Stimulated activated naive CD4-positive, alpha-beta T cell treated with Interleukin-2 at 50 U/mL for 16 hours (primary cell): ENCODE data around the gene LDB2.
"Not testable (repeated sequence)": the region's sequence is repeated elsewhere in the genome, so short reads cannot be mapped to it uniquely, and the experiment has no call there.

Experiments used
- DNase-seq: peaks from one replicate; lab custom pipeline; 2025; lab: John Stamatoyannopoulos, UW

LDB2 gene

DNA sequence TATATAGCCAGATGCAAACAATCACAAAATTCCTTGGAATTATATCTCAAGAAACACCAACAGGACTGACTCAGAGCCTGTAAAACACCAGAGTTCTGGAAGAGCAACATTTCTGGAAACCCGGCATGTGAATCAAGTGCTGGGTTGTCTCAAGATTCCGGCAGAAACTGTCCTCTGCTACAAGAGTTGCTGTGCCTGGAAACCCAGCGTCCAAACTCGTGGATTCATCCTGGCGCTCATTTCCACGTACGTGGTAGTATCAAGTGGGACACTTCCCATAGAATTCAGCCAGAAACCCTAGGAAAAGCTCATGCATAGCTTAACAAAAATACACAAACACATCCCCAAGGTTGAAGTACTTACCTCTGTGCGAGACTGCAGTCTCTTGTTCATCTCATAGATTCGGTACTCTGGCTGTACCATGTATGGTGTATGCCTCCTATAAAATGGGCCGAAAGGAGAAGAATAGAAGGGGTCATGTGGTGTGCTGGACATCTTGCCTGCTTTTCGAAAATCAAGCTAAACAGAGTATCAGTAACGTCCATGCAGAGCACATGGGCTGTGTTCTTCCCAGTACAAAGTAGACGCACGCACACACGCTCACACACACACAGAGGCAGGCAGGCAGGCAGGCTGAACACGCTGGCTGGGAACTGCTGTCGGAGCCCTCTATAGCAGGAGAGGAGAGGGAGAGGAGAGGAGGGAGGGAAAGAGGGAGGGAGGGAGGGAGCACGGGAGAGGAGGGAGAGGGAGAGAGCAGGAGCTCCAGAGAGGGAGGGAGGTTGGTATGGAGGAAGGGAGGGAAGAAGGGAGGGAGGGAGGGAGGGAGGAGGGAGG is at the start of gene LDB2:
Gene LDB2 (minus strand): TSS at position 655 of the 837 bp plus-strand sequence.
- no peak for DNase-seq

GRCh38 chr4:16942491-16942890 is 44.0 kb upstream of the LDB2 start:
- no peak for DNase-seq

GRCh38 chr4:16939178-16939577 is 40.7 kb upstream of the LDB2 start:
- DNase-seq, result no peak

DNA sequence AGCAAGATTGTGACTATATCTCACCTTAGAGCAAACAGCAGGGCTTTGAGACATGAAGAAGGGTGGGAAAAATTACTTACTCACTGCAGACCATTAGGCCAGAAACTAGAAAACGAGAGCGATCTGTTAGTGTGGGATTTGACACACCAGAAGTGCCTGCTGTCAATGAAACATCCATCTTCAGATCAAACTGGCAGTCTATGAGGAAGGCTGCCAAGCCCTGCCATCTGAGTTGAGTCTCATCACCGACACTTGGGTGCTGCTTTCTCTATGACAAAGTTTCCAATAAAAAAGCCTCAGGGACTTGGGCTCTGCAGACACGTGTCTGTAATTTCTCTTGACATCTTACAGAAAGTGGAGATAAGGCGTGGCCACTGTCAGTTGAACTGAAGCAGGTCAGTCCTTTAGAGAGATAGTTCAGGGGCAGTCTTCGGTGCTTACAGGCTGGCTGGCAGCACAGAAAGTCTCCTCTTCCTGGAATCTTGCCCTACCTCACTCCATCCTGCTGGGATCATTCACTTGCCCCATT is 40.1 kb upstream of the LDB2 start:
- no peak for DNase-seq

DNA sequence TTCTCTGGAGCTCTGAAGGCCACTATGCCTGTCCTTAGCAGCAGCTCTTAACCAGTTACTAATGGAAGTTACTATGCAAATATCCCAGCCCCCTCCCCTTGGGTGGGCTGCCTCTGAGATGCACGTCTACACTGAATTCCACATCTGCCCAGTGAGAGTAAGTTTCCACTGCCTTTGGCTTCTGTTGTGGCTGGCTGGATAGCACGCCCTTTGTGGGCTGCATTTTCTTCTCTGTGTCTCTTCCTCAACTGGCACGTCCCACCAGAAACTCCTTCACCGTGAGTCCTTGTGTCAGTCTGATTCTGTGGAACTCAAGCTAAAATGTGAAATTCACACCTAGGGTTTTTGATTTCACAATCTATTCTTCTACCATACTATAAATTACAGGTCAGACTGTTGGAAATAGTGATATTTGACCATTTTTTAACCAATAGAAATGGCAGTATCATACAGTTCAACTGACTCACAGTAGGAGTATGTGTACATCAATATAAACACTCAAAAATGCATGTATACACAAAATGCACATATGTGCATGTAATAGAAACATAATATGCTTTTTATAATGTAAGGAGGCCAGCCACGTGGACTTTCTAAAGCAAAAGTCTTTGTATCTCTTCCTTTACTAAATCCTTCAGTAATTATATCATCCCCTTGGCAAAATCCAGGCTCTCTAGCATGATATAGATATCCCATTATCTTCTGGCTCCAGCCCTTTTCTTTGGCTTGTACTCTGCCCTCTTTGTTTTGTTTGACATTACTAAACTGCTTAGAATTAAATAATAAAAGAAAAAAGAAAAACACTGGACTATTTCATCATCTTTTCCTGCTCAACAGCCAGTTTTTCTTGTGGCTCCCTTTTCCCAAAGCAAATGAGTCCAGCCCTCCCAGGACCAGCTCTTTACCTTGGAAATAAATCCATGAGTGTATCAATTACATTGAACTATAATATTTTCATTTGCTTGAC is 33.2 kb upstream of the LDB2 start:
- no peak for DNase-seq

DNA sequence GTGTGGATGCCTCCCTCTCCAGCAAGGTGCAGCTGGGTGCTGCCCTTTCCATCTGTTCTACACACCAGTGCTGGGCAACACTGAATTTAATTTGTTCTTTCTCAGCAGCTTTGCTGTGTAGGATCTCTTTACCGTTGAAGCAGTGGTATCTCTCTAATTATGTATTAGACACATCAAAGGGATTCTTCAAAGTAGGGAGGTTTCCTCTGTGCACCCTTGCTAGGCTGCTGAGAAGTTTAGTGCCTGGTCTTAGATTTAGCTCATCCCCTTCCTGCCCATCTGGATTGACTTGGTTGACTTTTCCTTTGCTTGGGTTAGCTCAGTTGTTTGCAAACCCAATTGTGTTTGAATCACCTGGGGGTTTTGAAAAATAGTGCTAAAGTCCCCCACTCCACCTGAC is 27.8 kb upstream of the LDB2 start:
- no peak for DNase-seq

DNA sequence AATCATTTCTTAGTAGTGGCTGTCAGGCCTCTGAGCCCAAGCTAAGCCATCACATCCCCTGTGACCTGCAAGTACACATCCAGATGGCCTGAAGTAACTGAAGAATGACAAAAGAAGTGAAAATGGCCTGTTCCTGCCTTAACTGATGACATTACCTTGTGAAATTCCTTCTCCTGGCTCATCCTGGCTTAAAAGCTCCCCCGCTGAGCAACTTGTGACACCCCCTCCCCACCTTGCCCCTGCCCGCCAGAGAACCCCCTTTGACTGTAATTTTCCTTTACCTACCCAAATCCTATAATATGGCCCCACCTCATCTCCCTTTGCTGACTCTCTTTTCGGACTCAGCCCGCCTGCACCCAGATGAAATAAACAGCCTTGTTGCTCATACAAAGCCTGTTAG is 20.3 kb upstream of the LDB2 start:
- not testable (repeated sequence) for DNase-seq

DNA sequence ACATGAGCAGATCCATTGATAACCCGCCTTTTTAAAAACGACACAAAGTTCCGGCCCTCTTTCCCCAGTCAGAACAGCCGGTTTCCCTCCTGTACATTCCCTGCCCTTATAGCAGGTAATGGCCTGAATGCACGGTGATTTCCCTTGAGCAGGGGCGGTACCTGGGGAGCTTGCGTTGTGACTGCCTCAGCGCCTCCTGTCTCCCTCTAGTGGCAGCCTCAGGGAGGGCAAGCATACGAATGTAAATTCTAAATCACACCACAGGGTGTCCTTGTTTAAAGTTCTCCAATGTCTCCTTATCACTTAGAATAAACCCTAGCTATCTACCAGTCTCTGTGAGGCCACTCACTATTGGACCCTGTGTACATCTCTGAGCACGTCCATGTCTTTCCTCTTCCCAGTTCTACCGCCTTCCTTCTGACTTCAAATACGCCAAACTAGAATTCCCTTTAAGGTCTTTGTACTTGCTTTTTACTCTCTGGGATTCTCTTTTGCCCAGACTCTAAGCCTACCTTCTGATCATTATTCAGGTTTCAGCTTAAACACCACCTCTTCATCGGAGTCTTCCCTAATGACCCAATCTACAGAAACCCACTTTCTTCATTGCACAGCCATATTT is 18.4 kb upstream of the LDB2 start:
- peak; percentile 32 for DNase-seq

DNA sequence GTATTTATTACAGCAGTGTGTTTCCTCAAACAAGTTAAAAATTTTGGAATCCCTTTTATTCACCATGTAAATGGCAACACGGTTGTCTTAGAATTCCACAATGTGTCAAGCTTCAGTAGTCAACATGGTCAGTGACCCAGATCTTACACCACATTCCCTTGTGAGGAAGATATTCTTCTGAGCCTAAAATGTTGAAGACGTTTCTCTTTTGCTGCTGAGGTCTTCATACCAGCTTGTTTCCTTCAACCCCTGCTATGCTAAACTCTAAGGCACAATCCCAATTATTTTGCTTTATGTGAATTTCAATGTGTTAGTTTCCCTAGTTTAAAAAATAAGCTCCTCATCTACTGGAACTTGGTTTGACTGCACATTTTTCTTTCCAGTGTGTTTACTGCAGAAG is 17.6 kb upstream of the LDB2 start:
- no peak for DNase-seq

GRCh38 chr4:16914208-16914607 is 15.8 kb upstream of the LDB2 start:
- DNase-seq, result no peak

DNA sequence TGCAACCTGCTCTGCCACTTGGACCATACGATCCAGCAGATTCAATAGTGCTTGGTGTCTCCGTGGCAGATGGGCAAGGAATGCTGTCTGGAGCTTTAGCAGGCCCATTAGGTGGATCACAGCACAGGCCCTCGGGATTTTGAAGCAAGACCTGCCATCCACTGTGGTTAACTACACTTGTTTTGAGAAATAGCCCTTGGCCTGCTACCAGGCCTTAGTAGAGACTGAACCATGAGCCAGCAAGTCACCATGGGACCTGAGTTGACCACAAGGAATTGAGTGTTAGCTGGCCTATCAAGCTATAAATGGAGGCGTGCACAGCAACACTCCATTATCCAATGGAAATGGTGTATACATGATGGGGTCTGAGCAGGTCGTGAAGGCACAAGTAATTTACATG is 14.5 kb upstream of the LDB2 start:
- DNase-seq, result no peak

GRCh38 chr4:16909281-16909680 is 10.8 kb upstream of the LDB2 start:
- no peak for DNase-seq

DNA sequence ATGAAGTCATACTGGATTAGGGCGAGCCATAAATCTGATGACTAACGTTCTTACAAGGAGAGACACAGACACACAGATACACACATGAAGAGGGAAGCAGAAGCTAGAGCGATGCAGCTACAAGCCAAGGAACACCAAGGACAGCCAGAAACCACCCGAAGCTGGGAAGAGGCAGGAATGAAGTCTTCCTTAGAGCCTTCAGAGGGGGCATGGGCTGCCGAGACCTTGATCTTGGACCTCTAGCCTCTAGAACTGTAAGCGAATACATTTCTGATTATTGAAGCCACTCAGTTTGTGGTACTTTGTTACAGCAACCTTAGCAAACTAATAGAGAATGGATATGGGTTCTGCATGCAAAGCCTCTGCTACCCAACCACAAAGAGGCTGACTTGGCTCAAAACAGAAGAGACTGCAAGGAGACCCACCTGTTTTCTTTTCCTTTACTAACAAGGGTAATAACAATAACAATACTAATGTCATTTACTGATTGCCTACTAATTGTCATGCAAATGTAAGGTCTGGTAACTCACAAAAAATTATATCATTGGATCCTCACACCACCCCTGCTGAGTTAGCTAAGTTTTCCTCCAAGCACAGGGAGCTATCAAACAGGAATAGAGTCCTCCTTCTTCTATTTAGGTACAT is 10.1 kb upstream of the LDB2 start:
- DNase-seq, result no peak

GRCh38 chr4:16900325-16900724 is 1.9 kb upstream of the LDB2 start:
- DNase-seq, result no peak

- no peak for DNase-seq
Observed at GRCh38 chr4:16896881-16897750, 1.3 kb downstream of the LDB2 start.

GRCh38 chr4:16894406-16894805 is 4.0 kb downstream of the LDB2 start:
- DNase-seq, result no peak

DNA sequence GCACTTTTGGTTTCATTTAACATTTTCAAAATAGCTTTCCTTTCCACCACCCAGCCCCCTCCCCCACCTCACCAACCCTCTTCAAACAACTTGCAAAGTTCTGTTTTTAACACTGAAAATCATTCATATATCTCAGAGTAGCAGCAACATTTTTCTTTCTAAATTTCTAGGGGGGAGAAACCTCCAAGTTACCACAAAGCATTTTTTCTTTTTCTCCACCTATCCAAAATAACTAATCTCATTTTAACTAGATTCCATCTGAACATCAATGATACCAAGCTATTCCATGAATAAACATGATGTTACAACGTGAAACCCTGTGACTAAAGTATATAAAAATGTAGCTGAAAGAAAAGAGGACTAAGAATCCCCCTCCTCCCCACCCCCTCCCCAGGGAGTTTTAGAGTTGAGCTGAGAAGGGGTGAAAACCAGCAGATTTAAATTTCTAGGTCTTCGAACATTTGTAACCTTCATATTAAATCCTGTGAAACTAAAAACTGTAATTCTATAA is 5.2 kb downstream of the LDB2 start:
- DNase-seq, result no peak

DNA sequence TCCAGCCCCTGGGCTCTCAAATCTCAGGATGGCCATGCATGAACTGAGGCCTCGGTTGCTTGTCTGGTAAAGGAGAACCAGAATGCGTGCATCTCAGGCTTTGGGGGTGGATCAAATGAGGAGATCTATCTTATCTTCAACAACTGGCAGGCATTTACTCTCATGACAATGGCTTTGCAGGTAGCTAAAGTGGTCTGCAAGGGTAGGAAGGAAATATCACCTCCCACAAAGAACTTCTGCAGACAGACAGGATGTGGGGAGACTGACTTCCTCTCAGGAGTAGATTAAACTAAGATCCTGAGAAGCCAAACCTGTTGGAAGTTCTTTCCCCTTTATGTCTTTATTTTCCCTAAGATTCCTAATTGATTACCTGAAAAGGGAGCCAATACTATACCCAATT is 7.8 kb downstream of the LDB2 start:
- DNase-seq, result no peak

DNA sequence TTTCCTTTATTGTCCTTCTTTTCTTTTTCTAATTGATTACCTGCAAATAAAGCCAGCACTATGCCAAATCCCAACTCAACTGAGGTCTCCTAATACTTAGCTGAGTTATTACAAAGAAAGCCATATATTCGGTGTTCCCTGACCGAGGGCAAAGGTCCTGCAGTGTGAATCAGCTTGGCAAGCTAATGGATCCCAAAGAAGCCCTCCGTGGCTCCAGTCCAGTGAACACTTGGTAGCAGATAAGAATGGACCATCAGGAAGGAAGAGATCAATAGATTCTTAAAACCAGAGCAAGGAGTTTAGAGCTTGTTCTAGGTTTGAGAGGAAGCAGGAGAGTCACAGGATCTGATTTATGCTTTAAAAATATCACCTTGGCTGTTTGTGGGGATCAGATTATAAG is 8.5 kb downstream of the LDB2 start:
- no peak for DNase-seq

DNA sequence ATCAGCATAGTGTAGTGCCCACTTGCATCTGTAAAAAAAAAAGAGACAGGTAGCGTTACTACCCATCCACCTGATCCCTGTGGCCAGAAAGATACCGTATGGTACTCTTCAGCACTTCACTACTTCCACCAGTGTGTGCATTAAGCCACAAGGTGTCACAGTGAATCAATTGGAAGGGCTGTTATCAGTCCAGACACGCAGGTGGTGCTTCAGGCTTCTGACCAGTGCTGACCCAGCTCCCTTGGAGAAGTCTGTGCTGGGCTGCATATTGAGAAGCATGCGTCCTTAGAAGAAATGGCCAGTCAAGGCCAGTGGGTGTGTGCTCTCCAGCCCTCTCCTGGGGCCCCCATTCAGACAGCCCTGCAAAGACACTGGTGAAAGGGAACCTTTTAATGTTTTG is 10.6 kb downstream of the LDB2 start:
- no peak for DNase-seq
